Suprapubic skin (tissue), 3 donors: Measurements from ENCODE around the gene OPA3.

Experiments
- POLR2AphosphoS5 ChIP-seq, 3 donors: sonication (generic); formaldehyde crosslinking; IDR thresholded peaks; one replicate each; pipeline ENCODE4 v1.6.1; 2017; ENCODE audit warnings: antibody characterized with exemption in 3 of 3
- TF ChIP-seq, protein P1 (sequence below), 2 donors: fragments of 200-600 bp in 1 of 2; fragments of 450-650 bp in 1 of 2; sonication (generic) in 1 of 2; IDR thresholded peaks; one replicate each; pipeline ENCODE4 v1.5.1; 2016 to 2019; ENCODE audit warnings: antibody characterized with exemption in 2 of 2, mild to moderate bottlenecking in 1 of 2, moderate library complexity in 1 of 2

DNA sequence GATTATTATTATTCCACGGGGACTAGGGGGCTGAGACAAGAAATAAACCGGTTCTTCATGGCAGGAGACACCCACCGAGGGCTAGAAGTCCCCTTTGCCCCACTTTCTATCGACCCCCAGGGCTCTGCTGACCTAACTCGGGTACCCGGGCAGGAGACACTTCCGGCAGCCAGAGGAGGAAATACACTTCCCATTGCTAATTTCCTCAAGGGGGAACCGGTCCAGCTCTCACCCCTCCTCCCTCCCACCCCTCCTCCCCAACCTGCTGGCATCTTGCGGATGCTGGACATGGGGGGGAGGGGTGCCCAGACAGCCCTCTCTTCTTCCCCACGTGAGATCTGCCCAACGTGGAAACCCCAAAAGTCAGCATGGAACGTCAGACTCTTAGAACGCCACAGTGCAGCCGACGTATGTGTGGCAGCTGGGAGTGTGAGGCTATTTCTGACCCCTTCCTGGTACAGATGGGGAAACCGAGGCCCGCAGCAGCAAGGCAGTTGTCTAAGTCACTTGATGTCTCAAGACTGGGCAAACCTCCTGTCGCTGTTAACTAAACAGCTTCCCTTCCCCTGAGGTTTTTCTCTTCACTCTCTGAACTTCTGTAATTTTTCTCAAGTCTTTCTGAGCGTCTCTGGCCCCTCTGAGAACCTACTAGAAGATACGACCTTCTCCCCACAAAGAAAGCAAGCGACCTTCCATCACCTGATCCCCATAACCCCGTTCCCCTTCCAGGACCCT lies 13.8 kb upstream of the OPA3 start:
- TF ChIP-seq POLR2AphosphoS5 (IDR thresholded peaks at IDR 0.05), result no peak
- TF ChIP-seq, protein P1, sequence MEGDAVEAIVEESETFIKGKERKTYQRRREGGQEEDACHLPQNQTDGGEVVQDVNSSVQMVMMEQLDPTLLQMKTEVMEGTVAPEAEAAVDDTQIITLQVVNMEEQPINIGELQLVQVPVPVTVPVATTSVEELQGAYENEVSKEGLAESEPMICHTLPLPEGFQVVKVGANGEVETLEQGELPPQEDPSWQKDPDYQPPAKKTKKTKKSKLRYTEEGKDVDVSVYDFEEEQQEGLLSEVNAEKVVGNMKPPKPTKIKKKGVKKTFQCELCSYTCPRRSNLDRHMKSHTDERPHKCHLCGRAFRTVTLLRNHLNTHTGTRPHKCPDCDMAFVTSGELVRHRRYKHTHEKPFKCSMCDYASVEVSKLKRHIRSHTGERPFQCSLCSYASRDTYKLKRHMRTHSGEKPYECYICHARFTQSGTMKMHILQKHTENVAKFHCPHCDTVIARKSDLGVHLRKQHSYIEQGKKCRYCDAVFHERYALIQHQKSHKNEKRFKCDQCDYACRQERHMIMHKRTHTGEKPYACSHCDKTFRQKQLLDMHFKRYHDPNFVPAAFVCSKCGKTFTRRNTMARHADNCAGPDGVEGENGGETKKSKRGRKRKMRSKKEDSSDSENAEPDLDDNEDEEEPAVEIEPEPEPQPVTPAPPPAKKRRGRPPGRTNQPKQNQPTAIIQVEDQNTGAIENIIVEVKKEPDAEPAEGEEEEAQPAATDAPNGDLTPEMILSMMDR (IDR thresholded peaks at IDR 0.05), result no peak
